GM19328 (cell line): Measurements from ENCODE around the gene ORM1.

Experiments
- ATAC-seq: cut with Tn5 transposase; IDR thresholded peaks from one replicate; pipeline ENCODE4 v1.9.1; 2021; ENCODE audit warnings: mild to moderate bottlenecking, moderate library complexity; ENCODE audit not compliant: unreplicated experiment

ORM1 gene

GRCh38 chr9:114375386-114376175 lies 52.7 kb downstream of the ORM1 start:
- ATAC-seq: no peak
